Right lobe of liver (tissue), 4 donors: ENCODE data around the gene OXCT2.

Experiments
- CTCF ChIP-seq, 4 donors: fragments of 200-600 bp in 3 of 4; fragments of 450-650 bp in 1 of 4; IDR thresholded peaks; one replicate each; pipeline versions ENCODE4 v1.5.1 to v1.8.0; 2016 to 2022; ENCODE audit warnings: antibody characterized with exemption in 4 of 4, mild to moderate bottlenecking in 2 of 4
- POLR2A ChIP-seq: fragments of 450-650 bp; IDR thresholded peaks from one replicate; pipeline ENCODE4 v1.6.1; 2017; ENCODE audit warnings: antibody characterized with exemption, mild to moderate bottlenecking
- donor health status: DM: no; HTN: no; CAD: no.
- donor health status: DM: no; HTN: no; CAD: no.
- donor health status: DM: no; HTN: yes; CAD: no.

GRCh38 chr1:39737546-39738169 is 33.5 kb downstream of the OXCT2 start:
- TF ChIP-seq CTCF (IDR thresholded peaks at IDR 0.05) (no peak), POLR2A (no peak)
